ENCODE results near the gene NEK8.

NEK8 gene

DNA sequence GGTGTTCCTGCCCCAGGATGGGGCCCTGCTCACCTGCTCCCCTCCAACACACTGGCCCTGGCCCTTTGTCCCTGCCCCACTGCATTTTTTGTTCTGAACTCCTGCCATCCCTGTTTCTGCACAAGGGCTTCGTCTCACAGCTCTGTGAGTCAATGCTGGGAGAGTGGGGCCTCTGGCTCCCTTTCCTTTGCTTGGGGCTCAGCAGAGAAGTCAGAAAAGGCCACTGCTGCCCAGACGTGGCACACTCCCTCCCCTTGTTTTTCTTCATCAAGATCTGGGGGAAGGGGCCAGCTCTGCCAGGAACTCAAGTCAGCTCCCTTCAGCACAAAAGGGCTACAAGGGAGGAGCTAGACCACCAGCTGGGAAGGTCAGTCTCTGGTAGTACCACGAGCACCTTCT lies 25.8 kb upstream of the NEK8 start:
- H3K4me3 ChIP-seq (replicated peaks in 1 of 2; ENCODE audit: low read depth in 2 of 2, low read length in 2 of 2): no peak overlapping the region
- TF ChIP-seq, protein P1, sequence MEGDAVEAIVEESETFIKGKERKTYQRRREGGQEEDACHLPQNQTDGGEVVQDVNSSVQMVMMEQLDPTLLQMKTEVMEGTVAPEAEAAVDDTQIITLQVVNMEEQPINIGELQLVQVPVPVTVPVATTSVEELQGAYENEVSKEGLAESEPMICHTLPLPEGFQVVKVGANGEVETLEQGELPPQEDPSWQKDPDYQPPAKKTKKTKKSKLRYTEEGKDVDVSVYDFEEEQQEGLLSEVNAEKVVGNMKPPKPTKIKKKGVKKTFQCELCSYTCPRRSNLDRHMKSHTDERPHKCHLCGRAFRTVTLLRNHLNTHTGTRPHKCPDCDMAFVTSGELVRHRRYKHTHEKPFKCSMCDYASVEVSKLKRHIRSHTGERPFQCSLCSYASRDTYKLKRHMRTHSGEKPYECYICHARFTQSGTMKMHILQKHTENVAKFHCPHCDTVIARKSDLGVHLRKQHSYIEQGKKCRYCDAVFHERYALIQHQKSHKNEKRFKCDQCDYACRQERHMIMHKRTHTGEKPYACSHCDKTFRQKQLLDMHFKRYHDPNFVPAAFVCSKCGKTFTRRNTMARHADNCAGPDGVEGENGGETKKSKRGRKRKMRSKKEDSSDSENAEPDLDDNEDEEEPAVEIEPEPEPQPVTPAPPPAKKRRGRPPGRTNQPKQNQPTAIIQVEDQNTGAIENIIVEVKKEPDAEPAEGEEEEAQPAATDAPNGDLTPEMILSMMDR (IDR thresholded peaks at IDR 0.05; ENCODE audit: low read depth, low read length): no peak
- DNase-seq (ENCODE audit: low read depth in 2 of 2): no peak

DNA sequence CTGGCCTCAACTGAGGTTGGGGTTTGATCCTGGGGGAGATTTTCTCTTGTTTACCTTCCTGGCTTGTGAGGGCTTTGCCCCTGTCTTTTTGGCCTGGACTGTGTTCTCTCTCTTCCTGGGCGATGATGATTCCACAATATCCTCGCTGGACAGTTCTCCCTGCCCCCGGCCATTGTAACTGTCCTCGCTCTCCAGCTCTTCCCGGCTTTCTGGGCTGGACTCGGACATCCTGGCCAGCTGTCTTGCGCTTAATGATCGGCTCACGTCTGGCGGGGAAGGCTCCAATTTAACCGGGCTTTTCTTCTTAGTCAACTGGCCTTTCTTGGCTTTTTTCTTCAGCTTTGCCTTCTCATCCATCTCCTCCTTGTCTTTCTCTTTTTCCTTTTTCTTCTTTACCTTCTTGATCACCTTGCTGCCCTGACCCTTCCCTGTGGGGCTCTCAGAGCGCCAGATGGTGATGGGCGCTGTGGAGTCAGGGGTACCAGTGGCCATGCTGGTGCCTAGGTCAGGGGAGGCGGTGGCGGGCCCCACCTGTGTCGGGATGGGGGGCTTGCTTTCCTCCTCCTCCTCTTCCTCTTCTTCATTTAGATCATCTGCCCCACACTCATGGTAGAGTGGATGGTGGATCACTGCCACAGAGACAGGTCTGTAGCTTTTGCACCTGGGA lies 24.9 kb upstream of the NEK8 start:
- DNase-seq (ENCODE audit: low read depth in 2 of 2): no peak
- TF ChIP-seq, protein P1 (IDR thresholded peaks at IDR 0.05; ENCODE audit: low read depth, low read length): no peak
- no peak overlapping the region for H3K4me3 ChIP-seq (replicated peaks in 1 of 2; ENCODE audit: low read depth in 2 of 2, low read length in 2 of 2)

DNA sequence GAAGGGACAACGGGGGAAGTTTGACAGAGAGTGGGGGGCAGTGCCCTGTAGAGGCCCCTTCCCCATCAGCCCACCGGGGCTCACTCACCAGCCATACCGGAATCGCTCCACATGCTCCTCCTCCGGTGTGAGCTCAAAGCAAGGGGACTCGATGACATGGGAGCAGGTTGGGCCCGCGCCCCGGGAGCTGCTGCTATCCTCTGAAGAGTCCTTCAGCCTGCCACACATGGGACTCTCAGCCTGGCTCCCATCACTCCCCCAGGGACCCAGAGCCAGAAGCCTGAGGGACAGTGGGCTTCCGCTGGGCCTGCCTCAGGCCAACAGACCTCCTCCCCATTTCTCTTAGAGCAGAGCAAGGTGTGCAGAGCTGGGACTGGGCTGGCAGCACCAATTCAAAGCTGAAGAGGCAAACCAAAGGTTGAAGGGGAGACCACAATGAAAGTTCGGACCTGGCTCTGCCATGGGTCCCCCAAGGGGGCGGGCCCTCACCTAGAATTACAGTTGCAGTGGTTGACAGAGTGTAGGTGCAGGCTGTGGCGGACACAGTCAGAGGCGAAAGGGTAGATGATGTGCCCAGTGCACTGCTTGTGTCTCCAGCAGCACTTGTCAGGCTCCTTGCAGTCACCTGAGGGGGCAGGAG lies 24.2 kb upstream of the NEK8 start:
- TF ChIP-seq, protein P1 (IDR thresholded peaks at IDR 0.05; ENCODE audit: low read depth, low read length): no peak
- no peak overlapping the region for H3K4me3 ChIP-seq (replicated peaks in 1 of 2; ENCODE audit: low read depth in 2 of 2, low read length in 2 of 2)
- DNase-seq (ENCODE audit: low read depth in 2 of 2): no peak

DNA sequence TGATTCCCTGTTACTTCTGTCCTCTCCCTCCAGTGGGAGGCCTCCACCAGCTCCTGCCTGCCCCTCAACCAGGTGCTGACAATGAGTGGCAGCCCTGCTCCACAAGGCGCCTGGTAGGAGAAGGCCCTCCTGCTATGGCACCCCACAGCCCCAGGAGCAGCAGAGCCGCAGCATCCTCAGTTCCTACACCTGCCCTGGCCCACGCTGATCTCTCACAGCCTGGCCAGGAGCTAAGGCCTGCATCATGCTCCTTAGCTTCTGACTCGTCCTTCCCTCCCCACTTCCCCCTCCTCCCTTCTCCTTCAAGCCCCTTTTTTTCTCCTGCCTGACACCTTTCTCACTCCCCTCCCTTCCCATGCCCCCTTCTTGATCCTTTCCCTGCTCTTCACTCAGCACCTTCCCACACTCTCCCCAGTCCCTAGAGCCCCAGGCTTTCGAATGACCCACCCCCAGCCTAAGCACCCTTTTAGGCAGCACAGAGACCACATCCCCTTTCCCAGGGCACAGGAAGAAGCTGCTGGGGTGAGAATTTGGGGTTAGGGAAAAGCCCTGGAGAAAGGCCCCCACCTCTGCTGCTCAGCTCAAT lies 23.4 kb upstream of the NEK8 start:
- DNase-seq (ENCODE audit: low read depth in 2 of 2): no peak
- TF ChIP-seq, protein P1 (IDR thresholded peaks at IDR 0.05; ENCODE audit: low read depth, low read length): no peak
- H3K4me3 ChIP-seq (replicated peaks in 1 of 2; ENCODE audit: low read depth in 2 of 2, low read length in 2 of 2): no peak overlapping the region

DNA sequence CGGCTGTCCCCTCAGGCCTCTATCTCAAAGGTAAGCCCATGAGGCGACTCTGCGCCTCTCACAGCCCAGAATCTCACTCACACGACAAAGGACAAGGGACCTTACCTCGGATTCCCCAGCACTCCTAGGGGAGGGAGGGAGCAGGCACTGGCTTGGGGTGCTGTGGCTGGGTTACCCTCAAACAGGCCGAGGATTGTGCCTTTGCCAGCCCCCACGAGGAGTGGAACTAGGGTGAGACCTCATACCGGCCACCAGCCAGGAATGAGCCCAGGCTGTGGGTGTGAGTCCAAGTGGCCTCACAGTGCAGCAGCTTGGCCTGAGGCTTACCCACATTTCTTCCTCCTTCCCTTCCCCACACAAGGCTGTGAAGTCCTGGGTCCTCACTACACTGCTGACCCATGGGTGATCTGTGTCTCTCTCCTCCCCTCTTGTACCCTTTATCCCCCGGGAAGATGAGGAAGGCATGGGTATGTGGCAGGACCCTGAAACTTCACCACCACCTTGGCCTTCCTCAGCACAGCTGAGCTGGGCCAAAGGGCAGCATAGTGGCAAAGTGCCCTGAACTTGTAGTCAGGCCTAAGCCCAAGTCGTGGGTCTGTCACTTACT lies 22.8 kb upstream of the NEK8 start:
- no peak for DNase-seq (ENCODE audit: low read depth in 2 of 2)
- TF ChIP-seq, protein P1 (IDR thresholded peaks at IDR 0.05; ENCODE audit: low read depth, low read length): no peak
- no peak overlapping the region for H3K4me3 ChIP-seq (replicated peaks in 1 of 2; ENCODE audit: low read depth in 2 of 2, low read length in 2 of 2)

DNA sequence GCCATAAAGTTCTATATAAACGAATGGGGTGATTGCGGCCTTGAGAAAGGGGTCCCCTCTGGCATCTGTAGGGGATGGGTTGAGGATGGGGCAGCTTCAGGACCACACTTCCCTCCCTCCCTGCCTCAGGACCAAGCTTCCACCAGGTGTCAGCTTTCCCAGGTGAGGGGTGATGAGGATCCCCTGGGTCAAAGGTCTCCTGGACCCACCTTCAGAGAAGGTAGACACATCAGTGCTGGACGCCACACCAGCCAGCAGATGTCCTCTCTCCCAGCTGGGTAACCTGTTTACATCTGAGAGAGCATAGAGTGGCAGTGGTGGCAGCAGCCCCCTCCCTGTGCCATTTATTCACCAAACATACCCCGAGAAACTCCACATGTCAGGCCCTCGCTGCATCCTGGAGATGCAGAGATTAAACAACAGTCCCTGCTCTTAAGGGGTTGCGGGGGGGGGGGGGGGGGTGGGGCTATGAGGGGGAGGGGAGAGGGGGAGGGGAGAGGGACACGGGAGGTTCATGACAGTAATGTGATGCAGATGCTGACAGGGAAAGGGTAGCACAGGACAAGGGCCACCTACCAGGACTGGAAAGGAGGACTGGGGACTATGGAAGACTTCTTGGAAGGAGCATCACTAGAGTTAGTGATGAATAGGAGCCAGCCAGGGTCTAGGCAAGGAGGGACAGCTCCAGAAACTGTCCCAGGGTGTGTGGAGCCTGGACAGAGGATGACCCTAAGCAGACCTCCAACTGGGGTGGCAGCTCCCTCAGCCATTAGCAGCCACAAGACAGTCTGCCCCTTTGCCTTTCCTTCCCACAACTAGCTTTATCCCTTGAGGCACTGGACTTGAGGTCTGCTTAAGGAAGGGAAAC lies 21.9 kb upstream of the NEK8 start:
- DNase-seq (ENCODE audit: low read depth in 2 of 2): no peak
- TF ChIP-seq, protein P1 (IDR thresholded peaks at IDR 0.05; ENCODE audit: low read depth, low read length): no peak

More for the DNA sequence above, 21.9 kb upstream of the NEK8 start:
- no peak overlapping the region for H3K4me3 ChIP-seq (replicated peaks in 1 of 2; ENCODE audit: low read depth in 2 of 2, low read length in 2 of 2)

Measured in cardiac fibroblast (primary cell).